H54 (cell line): ENCODE data around the gene FUT2.
"Not testable (repeated sequence)": the region's sequence is repeated elsewhere in the genome, so short reads cannot be mapped to it uniquely, and the experiment has no call there.

Source experiments
- DNase-seq: peaks from one replicate; pipeline ENCODE4 v3.0.0; 2011; ENCODE audit warnings: low spot score, mixed read lengths; ENCODE audit not compliant: insufficient read length
- FAIRE-seq: peaks from 3 replicates; lab custom pipeline; 2011; peaks lifted over from hg19 to GRCh38; lab: Jason Lieb, UNC
- POLR2A ChIP-seq: IDR thresholded peaks from 2 replicates; pipeline ENCODE4 v1.6.1; 2011; ENCODE audit warnings: low read depth, mild to moderate bottlenecking, low read length

FUT2 gene

GRCh38 chr19:48695743-48696352, at the start of gene FUT2:
Gene FUT2 (plus strand): TSS chr19:48695971. CDS start chr19:48702957, 6,986 bp downstream.
- TF ChIP-seq POLR2A: no peak
- DNase-seq: no peak
- no peak for FAIRE-seq

GRCh38 chr19:48646001-48646721, 49.6 kb upstream of the FUT2 start, which contains the start of gene CA11:
Gene CA11 (minus strand): TSS chr19:48646187. CDS start chr19:48645632, 555 bp downstream.
- DNase-seq (peak; percentile 70), FAIRE-seq (no peak)
- TF ChIP-seq POLR2A: no peak

- TF ChIP-seq POLR2A: no peak
- FAIRE-seq (no peak), DNase-seq (no peak)
These were observed 49.0 kb upstream of the FUT2 start for GRCh38 chr19:48646722-48647216.

- no peak for TF ChIP-seq POLR2A
- FAIRE-seq (no peak), DNase-seq (no peak)
These were observed 47.6 kb upstream of the FUT2 start for GRCh38 chr19:48648134-48648533.

GRCh38 chr19:48650974-48651682, 44.6 kb upstream of the FUT2 start:
- no peak for FAIRE-seq

GRCh38 chr19:48651683-48652048, 44.1 kb upstream of the FUT2 start:
- TF ChIP-seq POLR2A: no peak
- FAIRE-seq (no peak), DNase-seq (no peak)

More at GRCh38 chr19:48650974-48651682, 44.6 kb upstream of the FUT2 start:
- DNase-seq: no peak
- TF ChIP-seq POLR2A: no peak

- no peak for DNase-seq
- no peak for TF ChIP-seq POLR2A
- FAIRE-seq: no peak
These were observed 41.3 kb upstream of the FUT2 start for GRCh38 chr19:48654299-48655059.

GRCh38 chr19:48656840-48657474, 38.8 kb upstream of the FUT2 start:
- no peak for TF ChIP-seq POLR2A
- DNase-seq: peak; percentile 65
- FAIRE-seq: peak; percentile 60

GRCh38 chr19:48657828-48658227, 37.9 kb upstream of the FUT2 start:
- FAIRE-seq, DNase-seq: not testable (repeated sequence)

- DNase-seq (no peak), FAIRE-seq (no peak)
- no peak for TF ChIP-seq POLR2A
These were observed 37.3 kb upstream of the FUT2 start for GRCh38 chr19:48658483-48658882.

- TF ChIP-seq POLR2A: no peak
- DNase-seq (no peak), FAIRE-seq (no peak)
These were observed 36.0 kb upstream of the FUT2 start for GRCh38 chr19:48659768-48660167.

GRCh38 chr19:48660852-48661710, 34.7 kb upstream of the FUT2 start:
- DNase-seq (peak; percentile 80), FAIRE-seq (peak; percentile 72)
- no peak for TF ChIP-seq POLR2A

GRCh38 chr19:48661711-48662090, 34.1 kb upstream of the FUT2 start:
- DNase-seq: no peak

More at GRCh38 chr19:48661711-48662090, 34.1 kb upstream of the FUT2 start:
- no peak for FAIRE-seq
- TF ChIP-seq POLR2A: no peak
